GM13976 (cell line): Measurements from ENCODE around the gene IP6K2.
A peak's percentile ranks its signal among the peaks of the same experiment; 100 is the strongest.
"Not testable (repeated sequence)": the region's sequence is repeated elsewhere in the genome, so short reads cannot be mapped to it uniquely, and the experiment has no call there.

ENCODE experiments used
- DNase-seq: peaks from one replicate; pipeline ENCODE4 v3.0.0; 2012; ENCODE audit warnings: low spot score
- in situ Hi-C: fragments of 300-500 bp; cut with MboI; formaldehyde crosslinking; loops from one replicate; pipeline ENCODE4 v1.12.0; 2022; ENCODE audit warnings: low sequenced_read_pairs, mixed read lengths, inconsistent platforms; ENCODE audit not compliant: unreplicated experiment
- TF ChIP-seq, protein P1 (sequence below): IDR thresholded peaks from 2 replicates; pipeline ENCODE4 v1.5.1; 2012; ENCODE audit warnings: borderline replicate concordance, mild to moderate bottlenecking; ENCODE audit not compliant: insufficient read depth; ENCODE audit errors: extremely low read depth, missing control alignments, control extremely low read depth

Gene IP6K2, protein sequence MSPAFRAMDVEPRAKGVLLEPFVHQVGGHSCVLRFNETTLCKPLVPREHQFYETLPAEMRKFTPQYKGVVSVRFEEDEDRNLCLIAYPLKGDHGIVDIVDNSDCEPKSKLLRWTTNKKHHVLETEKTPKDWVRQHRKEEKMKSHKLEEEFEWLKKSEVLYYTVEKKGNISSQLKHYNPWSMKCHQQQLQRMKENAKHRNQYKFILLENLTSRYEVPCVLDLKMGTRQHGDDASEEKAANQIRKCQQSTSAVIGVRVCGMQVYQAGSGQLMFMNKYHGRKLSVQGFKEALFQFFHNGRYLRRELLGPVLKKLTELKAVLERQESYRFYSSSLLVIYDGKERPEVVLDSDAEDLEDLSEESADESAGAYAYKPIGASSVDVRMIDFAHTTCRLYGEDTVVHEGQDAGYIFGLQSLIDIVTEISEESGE

DNA sequence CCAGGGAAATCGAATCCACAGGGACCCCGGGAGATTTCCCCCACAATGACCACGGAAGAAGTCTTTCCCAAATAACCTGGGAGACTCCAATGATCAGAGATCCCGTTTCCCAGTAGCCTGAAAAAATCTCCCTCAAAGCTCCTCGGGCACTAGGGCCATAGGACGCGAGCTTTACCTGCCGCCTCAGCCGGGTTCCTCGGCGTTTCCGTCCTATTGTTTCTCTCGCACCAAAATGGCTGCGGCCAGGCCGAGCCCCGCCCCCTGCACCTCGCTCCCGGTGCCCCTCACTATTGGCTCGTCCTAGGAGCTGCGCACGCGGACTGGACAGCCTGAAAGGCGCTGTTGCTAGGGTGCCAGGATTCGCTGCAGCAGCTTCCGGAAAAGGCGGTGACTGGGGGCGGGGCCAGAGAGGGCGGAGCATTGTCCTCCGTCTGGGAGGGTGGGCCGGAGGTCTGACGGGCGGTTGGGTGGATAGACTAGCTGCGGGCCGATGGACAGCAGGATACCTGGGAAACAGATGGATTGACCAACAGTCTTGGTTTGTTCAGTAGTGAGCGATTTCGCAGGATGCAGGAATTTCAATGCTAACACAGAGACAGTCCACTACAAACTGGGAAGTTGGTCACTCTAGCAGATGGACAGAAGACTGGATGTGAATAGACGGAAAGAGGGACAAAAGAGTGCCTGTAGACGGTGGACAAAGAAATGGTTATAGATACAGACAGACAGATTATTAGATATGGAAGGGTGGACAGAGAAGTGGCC, at the start of gene IP6K2:
Gene IP6K2 (minus strand): TSS at position 240 of the 765 bp plus-strand sequence. CDS start 21,930 bp downstream, outside the sequence.
- TF ChIP-seq, protein P1, sequence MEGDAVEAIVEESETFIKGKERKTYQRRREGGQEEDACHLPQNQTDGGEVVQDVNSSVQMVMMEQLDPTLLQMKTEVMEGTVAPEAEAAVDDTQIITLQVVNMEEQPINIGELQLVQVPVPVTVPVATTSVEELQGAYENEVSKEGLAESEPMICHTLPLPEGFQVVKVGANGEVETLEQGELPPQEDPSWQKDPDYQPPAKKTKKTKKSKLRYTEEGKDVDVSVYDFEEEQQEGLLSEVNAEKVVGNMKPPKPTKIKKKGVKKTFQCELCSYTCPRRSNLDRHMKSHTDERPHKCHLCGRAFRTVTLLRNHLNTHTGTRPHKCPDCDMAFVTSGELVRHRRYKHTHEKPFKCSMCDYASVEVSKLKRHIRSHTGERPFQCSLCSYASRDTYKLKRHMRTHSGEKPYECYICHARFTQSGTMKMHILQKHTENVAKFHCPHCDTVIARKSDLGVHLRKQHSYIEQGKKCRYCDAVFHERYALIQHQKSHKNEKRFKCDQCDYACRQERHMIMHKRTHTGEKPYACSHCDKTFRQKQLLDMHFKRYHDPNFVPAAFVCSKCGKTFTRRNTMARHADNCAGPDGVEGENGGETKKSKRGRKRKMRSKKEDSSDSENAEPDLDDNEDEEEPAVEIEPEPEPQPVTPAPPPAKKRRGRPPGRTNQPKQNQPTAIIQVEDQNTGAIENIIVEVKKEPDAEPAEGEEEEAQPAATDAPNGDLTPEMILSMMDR = no peak
- in situ Hi-C loops = no loop called here
- peak; percentile 98 for DNase-seq

DNA sequence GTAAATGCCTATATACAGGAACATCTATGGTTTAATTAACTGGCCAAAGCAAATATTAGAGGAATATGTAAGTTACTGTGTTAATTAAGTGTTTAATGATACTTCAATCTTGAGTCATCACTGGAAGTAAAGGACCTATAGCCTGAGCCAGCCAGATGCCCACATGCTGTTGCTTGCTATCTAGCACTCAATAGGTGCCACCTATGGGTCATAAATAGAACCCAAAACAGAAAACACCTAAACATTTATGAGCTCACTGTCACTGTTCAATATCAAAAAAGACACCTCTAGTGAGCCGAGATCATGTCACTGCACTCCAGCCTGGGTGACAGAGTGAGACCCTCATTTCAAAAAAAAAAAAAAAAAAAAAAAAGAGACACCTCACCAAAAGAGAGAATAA, 48.4 kb upstream of the IP6K2 start:
- no peak for DNase-seq
- in situ Hi-C loops = no loop called here
- TF ChIP-seq, protein P1 = no peak

DNA sequence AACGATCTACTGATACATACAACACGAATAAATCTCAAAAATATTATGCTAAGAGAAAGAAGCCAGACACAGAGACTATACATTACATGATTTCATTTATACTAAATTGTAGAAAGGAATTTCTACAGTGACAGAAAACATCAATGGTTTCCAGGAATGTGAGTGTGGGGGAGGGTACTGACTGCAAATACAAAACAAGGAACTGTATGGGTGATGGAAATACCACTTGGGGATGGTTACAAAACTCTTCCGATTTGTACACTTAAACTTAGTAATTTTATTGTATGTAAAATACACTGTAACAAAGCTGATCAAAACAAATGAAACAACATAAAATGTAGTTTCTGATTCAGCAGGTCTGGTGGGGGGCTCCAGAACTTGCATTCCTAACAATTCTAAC, 45.8 kb upstream of the IP6K2 start:
- in situ Hi-C loops = no loop called here
- DNase-seq = no peak
- TF ChIP-seq, protein P1 = no peak

DNA sequence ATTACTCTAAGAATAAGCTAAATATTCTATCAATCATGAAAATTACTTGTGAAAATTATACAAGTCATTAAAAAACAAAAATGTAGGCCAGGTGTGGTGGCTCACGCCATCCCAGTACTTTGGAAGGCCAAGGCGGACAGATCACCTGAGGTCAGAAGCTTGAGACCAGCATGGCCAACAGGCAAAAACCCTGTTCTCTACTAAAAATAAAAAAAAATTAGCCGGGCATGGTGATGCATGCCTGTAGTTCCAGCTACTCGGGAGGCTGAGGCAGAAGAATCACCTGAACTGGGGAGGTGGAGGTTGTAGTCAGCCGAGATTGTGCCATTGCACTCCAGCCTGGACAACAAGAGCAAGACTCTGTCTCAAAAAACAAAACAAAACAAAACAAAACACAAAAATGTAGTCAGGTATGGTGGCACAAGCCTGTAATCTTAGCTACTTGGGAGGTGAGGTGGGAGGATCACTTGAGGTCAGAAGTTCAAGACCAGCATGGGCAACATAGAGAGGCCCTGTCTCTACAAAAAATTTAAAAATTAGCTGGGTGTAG, 43.0 kb upstream of the IP6K2 start:
- in situ Hi-C loops, DNase-seq: not testable (repeated sequence)

DNA sequence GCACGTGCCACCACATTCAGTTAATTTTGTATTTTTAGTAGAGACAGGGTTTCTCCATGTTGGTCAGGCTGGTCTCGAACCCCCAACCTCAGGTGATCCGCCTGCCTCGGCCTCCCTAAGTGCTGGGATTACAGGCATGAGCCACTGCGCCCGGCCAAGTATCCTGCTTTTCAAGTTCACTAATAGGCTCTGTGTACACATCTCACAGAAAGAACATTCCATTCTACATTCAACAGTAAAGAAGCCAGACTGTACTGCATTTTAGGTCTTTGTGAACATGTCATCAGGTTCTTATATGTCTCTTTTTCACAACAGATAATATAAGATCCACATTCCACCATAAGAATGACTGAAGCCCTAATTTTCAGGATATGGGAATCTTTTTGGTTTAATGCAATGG, 42.5 kb upstream of the IP6K2 start:
- DNase-seq, in situ Hi-C loops: not testable (repeated sequence)

DNA sequence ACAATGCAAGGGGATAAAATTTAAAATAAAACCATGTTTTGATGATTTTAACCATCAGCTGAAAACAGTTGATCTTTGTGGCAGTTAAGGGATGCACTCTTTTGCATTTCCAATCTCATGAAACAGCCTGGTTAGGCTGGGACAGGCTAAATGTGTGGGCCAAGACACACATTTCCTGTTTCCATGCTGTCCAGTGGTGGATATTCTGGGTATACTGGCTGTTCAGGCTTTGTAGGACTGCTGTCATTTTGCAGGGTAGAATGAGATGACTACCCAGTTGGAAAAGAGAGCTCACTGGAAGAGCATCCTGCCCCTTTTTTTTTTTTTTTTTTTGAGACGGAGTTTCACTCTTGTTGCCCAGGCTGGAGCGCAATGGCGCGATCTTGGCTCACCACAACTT, 42.0 kb upstream of the IP6K2 start:
- no peak for DNase-seq
- TF ChIP-seq, protein P1 = no peak
- in situ Hi-C loops = no loop called here

DNA sequence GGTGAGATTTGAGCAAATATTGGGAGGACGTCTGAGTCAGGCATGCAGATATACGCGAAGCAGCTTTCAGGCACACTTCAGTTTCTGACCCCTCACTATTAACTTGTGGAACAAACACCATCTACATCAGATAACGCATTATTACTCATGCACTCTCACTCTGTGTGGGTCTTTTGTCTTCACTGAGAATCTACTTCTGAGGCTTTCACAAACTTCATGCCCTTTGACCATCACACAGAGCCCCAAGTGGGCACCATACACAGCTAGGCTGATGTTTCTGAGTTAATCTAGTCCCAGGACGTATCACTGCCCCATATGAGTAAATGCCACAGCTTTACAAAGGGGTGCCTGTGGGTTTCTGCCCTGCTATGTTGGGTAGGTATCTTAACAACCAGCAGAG, 39.6 kb upstream of the IP6K2 start:
- in situ Hi-C loops = no loop called here
- TF ChIP-seq, protein P1 = no peak
- no peak for DNase-seq
